AG04450 (cell line): ENCODE data around the gene NTM. TPM values are rescaled to one million over a fixed set of nuclear protein-coding genes. Genes with fewer than 3 reads are reported as not detected.

Experiments used
- CTCF ChIA-PET: fragments of 300-600, 350-600 bp; formaldehyde crosslinking; extraction: SDS; loops from one replicate; lab custom pipeline; 2022; ENCODE audit warnings: antibody characterized with exemption, inconsistent platforms; lab: Charles Lee
- POLR2A ChIA-PET: fragments of 350-600 bp; formaldehyde crosslinking; extraction: SDS; loops from one replicate; lab custom pipeline; 2021; ENCODE audit warnings: antibody characterized with exemption, inconsistent platforms; lab: Yijun Ruan, JAX
- DNase-seq: peaks from one replicate; pipeline ENCODE4 v3.0.0-alpha.2; 2011; ENCODE audit warnings: low read depth, low spot score
- H3K27ac ChIP-seq: one replicate; pipeline ENCODE4 v1.5.1; 2012; ENCODE audit warnings: low read depth, low read length, control low read depth
- H3K27me3 ChIP-seq: one replicate; pipeline ENCODE4 v1.6.0; 2012; ENCODE audit warnings: low read length; ENCODE audit not compliant: control insufficient read depth, insufficient read depth
- H3K4me3 ChIP-seq: 2 replicates; pipeline ENCODE4 v1.5.1; 2011; ENCODE audit warnings: mild to moderate bottlenecking, low read depth, low read length, control low read depth
- H3K9me3 ChIP-seq: 2 replicates; pipeline ENCODE4 v1.5.1; 2012; ENCODE audit warnings: low read length; ENCODE audit not compliant: control insufficient read depth, insufficient read depth
- polyA plus RNA-seq: library from polyadenylated mRNA; depleted of rRNA; stranded (reverse); fragments of >200 nt; gene quantifications from 2 replicates; pipeline ENCODE4 v1.2.3, GENCODE V29; 2011
- TF ChIP-seq, protein P1 (sequence below): IDR thresholded peaks from 2 replicates; pipeline ENCODE4 v1.5.1; 2011; ENCODE audit warnings: low read depth, low read length, control low read depth, inconsistent platforms

The NTM gene
- polyA plus RNA-seq, 1 experiment = 26.9 TPM

DNA sequence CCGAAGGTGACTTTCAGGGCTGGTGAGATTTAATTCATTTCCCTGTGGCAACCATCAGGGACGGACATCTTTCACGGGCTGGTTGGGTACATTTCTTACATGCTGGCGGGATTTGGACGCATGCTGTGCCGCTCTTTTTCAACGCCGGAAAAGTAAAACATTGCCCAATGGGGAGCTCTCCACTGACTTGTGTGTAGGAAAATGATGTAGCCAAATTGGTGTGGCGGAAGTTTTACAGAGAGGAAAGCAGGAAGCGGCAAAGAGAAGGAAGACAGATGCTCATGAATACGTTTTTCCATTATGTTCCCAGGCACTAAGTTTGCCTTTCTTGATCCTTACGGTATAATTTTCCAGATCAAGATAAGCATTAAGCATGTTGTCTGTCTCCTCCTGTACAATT lies 375.8 kb downstream of the NTM start:
- POLR2A ChIA-PET = no interaction called here
- Histone ChIP-seq H3K4me3 (no peak overlapping the region), H3K27me3 (no peaks in the 10 kb centered on the region), H3K9me3 (no peaks in the 10 kb centered on the region; the same call in 1 of the 2 replicates), H3K27ac (no peak overlapping the region)
- no peak for DNase-seq
- CTCF ChIA-PET = interaction anchor here (1.3 to 5.5 kb wide), 11 partner anchors 11 to 566 kb away, joined by 3 to 68 read pairs (median 35); no protein-coding TSS in a partner anchor
- TF ChIP-seq, protein P1, sequence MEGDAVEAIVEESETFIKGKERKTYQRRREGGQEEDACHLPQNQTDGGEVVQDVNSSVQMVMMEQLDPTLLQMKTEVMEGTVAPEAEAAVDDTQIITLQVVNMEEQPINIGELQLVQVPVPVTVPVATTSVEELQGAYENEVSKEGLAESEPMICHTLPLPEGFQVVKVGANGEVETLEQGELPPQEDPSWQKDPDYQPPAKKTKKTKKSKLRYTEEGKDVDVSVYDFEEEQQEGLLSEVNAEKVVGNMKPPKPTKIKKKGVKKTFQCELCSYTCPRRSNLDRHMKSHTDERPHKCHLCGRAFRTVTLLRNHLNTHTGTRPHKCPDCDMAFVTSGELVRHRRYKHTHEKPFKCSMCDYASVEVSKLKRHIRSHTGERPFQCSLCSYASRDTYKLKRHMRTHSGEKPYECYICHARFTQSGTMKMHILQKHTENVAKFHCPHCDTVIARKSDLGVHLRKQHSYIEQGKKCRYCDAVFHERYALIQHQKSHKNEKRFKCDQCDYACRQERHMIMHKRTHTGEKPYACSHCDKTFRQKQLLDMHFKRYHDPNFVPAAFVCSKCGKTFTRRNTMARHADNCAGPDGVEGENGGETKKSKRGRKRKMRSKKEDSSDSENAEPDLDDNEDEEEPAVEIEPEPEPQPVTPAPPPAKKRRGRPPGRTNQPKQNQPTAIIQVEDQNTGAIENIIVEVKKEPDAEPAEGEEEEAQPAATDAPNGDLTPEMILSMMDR = no peak

DNA sequence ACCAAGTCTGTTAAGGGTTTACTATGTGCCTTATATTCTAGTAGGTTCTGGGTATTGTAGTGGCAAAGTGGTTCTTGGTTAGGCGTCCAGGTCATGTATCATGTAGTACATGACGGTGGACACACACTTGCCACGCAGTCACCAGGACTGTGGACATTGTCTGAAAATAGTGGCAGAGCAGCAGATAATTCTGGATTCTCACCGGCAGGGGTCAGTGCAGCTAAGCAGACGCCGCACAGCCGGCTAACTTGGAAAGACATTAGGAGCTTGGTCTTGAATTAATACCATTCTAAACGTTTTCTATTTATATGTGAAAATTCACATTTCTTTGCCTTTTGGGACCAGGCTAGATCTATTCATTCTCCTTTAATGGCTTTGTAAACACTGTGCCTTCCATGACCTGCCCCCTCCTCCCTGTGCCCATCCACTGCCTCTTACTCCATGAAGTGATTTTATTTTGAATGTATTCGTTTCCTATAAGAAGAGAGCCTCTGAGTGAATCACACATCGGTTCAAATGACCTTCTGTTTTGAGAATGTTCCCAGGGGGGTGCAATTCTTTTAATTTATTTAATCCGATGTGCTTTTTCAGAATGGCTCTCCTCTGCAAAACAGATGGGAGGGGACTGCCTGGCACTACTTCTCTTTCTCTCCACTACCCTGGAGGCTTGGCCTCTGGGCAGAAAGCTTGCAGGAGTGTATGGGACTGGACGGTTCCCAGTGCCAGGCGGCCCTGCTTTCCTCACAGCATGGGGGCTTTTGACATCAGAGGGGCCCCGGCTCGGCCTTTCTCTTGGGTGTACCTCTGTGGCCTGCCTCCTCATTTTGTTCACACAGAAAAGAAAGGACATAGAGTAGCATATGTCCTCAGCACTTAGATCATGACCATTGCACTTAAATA lies 378.0 kb downstream of the NTM start:
- Histone ChIP-seq H3K27ac (peak overlapping the region; percentile 77), H3K27me3 (no peaks in the 10 kb centered on the region), H3K9me3 (no peaks in the 10 kb centered on the region; the same call in 1 of the 2 replicates), H3K4me3 (no peak overlapping the region)
- TF ChIP-seq, protein P1 = peak; percentile 90
- no peak for DNase-seq
- ChIA-PET POLR2A (no interaction called here), CTCF (interaction anchor here (0.5 to 5.5 kb wide), 57 partner anchors 9 to 1192 kb away, joined by 3 to 68 read pairs (median 4); no protein-coding TSS in a partner anchor)

DNA sequence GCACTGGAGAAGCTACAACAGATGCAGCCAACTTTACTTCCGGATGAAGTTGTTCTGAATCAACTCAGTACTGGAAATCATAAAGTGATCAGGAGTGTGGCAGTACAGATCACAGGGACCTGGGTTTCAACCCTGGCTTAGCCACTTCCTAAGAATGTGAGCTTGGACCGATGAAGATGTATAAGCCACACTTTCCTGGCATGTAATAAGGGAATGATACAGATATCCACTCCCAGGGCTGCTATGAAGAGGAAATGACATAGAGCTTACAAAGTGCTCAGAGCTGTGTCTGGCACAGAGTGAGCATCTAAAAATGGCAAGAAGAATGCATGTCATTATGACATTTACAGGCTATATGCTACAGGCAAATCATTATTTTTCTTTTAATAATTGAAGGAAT lies 378.7 kb downstream of the NTM start:
- Histone ChIP-seq H3K9me3 (no peaks in the 10 kb centered on the region; the same call in 1 of the 2 replicates), H3K27ac (no peak overlapping the region), H3K4me3 (no peak overlapping the region), H3K27me3 (no peaks in the 10 kb centered on the region)
- DNase-seq = no peak
- TF ChIP-seq, protein P1 = no peak
- ChIA-PET CTCF (interaction anchor here (0.6 to 5.5 kb wide), 18 partner anchors 8 to 877 kb away, joined by 3 to 68 read pairs (median 12); no protein-coding TSS in a partner anchor), POLR2A (no interaction called here)

DNA sequence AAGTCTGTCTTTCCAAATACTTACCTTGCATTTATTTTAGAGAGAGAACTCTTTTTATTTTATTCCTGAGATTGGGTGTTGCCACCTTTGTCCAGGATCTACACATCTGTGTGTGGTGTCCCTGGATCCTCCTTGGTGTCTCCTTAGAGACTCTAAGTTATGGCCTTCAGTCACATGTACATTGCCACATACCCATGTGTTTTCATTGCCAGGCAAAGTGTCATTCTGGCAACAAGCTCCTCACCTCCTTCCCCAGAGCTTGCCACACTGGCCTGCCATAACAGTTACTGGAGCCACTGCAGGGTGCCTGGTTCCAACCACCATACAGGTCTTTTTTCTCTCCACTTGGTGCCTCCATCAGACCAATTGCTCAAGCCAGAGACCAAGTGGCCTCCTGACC lies 379.7 kb downstream of the NTM start:
- H3K27ac ChIP-seq = no peak overlapping the region
- H3K27me3 ChIP-seq = no peaks in the 10 kb centered on the region
- TF ChIP-seq, protein P1 = no peak
- no peak for DNase-seq
- no peaks in the 10 kb centered on the region; the same call in 1 of the 2 replicates for H3K9me3 ChIP-seq
- no peak overlapping the region for H3K4me3 ChIP-seq
- CTCF ChIA-PET = interaction anchor here (1.0 to 4.8 kb wide), 3 partner anchors 16 to 161 kb away, joined by 3 to 63 read pairs (median 4); no protein-coding TSS in a partner anchor
- POLR2A ChIA-PET = no interaction called here
